WTC11 (cell line): Measurements from ENCODE around the gene SCIN. TPM values are rescaled to one million over a fixed set of nuclear protein-coding genes. Genes with fewer than 3 reads are reported as not detected.
"Not testable (repeated sequence)": the region's sequence is repeated elsewhere in the genome, so short reads cannot be mapped to it uniquely, and the experiment has no call there.

Source experiments
- ATAC-seq: fragments of 200-7000 bp; cut with Tn5 transposase; 2 replicates; pipeline ENCODE4 v1.10.0; 2021; ENCODE audit warnings: mild to moderate bottlenecking, moderate library complexity
- CTCF ChIA-PET: fragments of 300-600 bp; sonication (Branson Sonifier 250); formaldehyde crosslinking; loops from one replicate; lab custom pipeline; 2021; ENCODE audit warnings: antibody characterized with exemption; lab: Charles Lee
- POLR2A ChIA-PET: fragments of 350-600 bp; sonication (Branson Sonifier 250); formaldehyde crosslinking; loops from one replicate; lab custom pipeline; 2021; ENCODE audit warnings: antibody characterized with exemption; lab: Charles Lee
- DNase-seq: peaks from one replicate; pipeline ENCODE4 v3.0.0; 2021; ENCODE audit warnings: low spot score
- H3K27ac Mint-ChIP-seq: 2 replicates; pipeline ENCODE4 v1.8.0; 2021; ENCODE audit warnings: mixed read lengths
- H3K27me3 Mint-ChIP-seq: 2 replicates; pipeline ENCODE4 v1.8.0; 2021; ENCODE audit warnings: low read depth, mild to moderate bottlenecking, moderate library complexity, mixed read lengths
- H3K36me3 Mint-ChIP-seq: 2 replicates; pipeline ENCODE4 v1.8.0; 2021; ENCODE audit warnings: mixed read lengths
- H3K4me1 Mint-ChIP-seq: 2 replicates; pipeline ENCODE4 v1.8.0; 2022; ENCODE audit warnings: mixed read lengths
- H3K4me3 Mint-ChIP-seq: 2 replicates; pipeline ENCODE4 v1.8.0; 2021; ENCODE audit warnings: mild to moderate bottlenecking, moderate library complexity, mixed read lengths
- H3K9me3 Mint-ChIP-seq: 2 replicates; pipeline ENCODE4 v1.8.0; 2021; ENCODE audit warnings: mixed read lengths
- CREB1 ChIP-seq: sonication (generic); formaldehyde crosslinking; IDR thresholded peaks from 2 replicates; pipeline ENCODE4 v1.8.0; 2023; ENCODE audit warnings: mild to moderate bottlenecking, missing genetic modification reagents
- ELF4 ChIP-seq: sonication (generic); formaldehyde crosslinking; IDR thresholded peaks from 2 replicates; pipeline ENCODE4 v1.8.1; 2022; ENCODE audit warnings: low read depth, mild to moderate bottlenecking, moderate library complexity, missing genetic modification reagents
- GTF2I ChIP-seq: fragments of 250-450 bp; sonication (Bioruptor Pico); conservative IDR thresholded peaks from 2 replicates; pipeline ENCODE4 v1.4.0; 2021; ENCODE audit warnings: mild to moderate bottlenecking
- NR3C1 ChIP-seq: sonication (generic); formaldehyde crosslinking; conservative IDR thresholded peaks from 2 replicates; pipeline ENCODE4 v1.8.1; 2023; ENCODE audit warnings: low read depth, mild to moderate bottlenecking, missing genetic modification reagents
- TEAD4 ChIP-seq: sonication (generic); formaldehyde crosslinking; IDR thresholded peaks from 2 replicates; pipeline ENCODE4 v1.8.0; 2022; ENCODE audit warnings: mild to moderate bottlenecking, missing genetic modification reagents
- total RNA-seq: library from RNA; stranded (reverse); gene quantifications from 3 replicates; pipeline ENCODE4 v1.2.3, GENCODE V29; 2021
- TF ChIP-seq, protein P1 (sequence below): sonication (generic); formaldehyde crosslinking; IDR thresholded peaks from 2 replicates; pipeline ENCODE4 v1.8.0; 2022; ENCODE audit warnings: missing genetic modification reagents
- TF ChIP-seq, protein P2 (sequence below): fragments of 250-450 bp; sonication (Bioruptor Pico); IDR thresholded peaks from 2 replicates; pipeline ENCODE4 v1.9.0; 2021; ENCODE audit warnings: mild to moderate bottlenecking
- TF ChIP-seq, protein P3 (sequence below): sonication (generic); formaldehyde crosslinking; IDR thresholded peaks from 2 replicates; pipeline ENCODE4 v1.8.1; 2023; ENCODE audit warnings: mild to moderate bottlenecking, missing genetic modification reagents, moderate library complexity
- TF ChIP-seq, protein P4 (sequence below): sonication (generic); formaldehyde crosslinking; IDR thresholded peaks from 2 replicates; pipeline ENCODE4 v1.8.0; 2023; ENCODE audit warnings: missing genetic modification reagents, mild to moderate bottlenecking, borderline replicate concordance
- TF ChIP-seq, protein P5 (sequence below): sonication (generic); formaldehyde crosslinking; IDR thresholded peaks from 2 replicates; pipeline ENCODE4 v1.8.1; 2023; ENCODE audit warnings: mild to moderate bottlenecking, missing genetic modification reagents, borderline replicate concordance
- TF ChIP-seq, protein P6 (sequence below): sonication (generic); formaldehyde crosslinking; IDR thresholded peaks from 2 replicates; pipeline ENCODE4 v1.8.1; 2022; ENCODE audit warnings: mild to moderate bottlenecking, moderate library complexity, missing genetic modification reagents

The SCIN gene
- total RNA-seq, 1 experiment from 2014 or later, result 0.98 TPM

DNA sequence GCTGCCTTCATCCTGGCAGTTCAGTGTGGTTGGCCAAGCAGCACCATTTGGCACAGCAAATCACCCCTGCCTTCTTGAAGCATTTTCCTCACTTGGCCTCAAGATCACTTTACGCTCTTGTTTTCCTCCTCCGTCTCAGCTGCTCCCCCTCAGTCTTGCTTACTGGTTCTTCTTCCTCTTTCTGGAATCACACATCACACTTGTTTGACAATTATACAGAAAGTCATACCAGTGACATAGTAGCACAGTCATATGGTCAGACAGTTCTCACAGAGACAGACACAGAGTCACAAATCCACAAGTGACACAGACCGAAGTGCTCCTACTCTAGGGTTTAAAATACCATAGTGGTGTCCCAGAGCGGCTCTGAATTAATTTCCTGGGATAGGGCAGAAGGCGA lies 73.1 kb downstream of the SCIN start (continued):
- TF ChIP-seq, protein P1, sequence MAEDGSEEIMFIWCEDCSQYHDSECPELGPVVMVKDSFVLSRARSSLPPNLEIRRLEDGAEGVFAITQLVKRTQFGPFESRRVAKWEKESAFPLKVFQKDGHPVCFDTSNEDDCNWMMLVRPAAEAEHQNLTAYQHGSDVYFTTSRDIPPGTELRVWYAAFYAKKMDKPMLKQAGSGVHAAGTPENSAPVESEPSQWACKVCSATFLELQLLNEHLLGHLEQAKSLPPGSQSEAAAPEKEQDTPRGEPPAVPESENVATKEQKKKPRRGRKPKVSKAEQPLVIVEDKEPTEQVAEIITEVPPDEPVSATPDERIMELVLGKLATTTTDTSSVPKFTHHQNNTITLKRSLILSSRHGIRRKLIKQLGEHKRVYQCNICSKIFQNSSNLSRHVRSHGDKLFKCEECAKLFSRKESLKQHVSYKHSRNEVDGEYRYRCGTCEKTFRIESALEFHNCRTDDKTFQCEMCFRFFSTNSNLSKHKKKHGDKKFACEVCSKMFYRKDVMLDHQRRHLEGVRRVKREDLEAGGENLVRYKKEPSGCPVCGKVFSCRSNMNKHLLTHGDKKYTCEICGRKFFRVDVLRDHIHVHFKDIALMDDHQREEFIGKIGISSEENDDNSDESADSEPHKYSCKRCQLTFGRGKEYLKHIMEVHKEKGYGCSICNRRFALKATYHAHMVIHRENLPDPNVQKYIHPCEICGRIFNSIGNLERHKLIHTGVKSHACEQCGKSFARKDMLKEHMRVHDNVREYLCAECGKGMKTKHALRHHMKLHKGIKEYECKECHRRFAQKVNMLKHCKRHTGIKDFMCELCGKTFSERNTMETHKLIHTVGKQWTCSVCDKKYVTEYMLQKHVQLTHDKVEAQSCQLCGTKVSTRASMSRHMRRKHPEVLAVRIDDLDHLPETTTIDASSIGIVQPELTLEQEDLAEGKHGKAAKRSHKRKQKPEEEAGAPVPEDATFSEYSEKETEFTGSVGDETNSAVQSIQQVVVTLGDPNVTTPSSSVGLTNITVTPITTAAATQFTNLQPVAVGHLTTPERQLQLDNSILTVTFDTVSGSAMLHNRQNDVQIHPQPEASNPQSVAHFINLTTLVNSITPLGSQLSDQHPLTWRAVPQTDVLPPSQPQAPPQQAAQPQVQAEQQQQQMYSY (CRISPR knock-in tag), result no peak
- TF ChIP-seq, protein P2, sequence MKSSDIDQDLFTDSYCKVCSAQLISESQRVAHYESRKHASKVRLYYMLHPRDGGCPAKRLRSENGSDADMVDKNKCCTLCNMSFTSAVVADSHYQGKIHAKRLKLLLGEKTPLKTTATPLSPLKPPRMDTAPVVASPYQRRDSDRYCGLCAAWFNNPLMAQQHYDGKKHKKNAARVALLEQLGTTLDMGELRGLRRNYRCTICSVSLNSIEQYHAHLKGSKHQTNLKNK (CRISPR knock-in tag), result no peak
- TF ChIP-seq, protein P3, sequence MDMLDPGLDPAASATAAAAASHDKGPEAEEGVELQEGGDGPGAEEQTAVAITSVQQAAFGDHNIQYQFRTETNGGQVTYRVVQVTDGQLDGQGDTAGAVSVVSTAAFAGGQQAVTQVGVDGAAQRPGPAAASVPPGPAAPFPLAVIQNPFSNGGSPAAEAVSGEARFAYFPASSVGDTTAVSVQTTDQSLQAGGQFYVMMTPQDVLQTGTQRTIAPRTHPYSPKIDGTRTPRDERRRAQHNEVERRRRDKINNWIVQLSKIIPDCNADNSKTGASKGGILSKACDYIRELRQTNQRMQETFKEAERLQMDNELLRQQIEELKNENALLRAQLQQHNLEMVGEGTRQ (CRISPR knock-in tag), result no peak
- TF ChIP-seq ELF4 (CRISPR knock-in tag), result no peak
- TF ChIP-seq NR3C1 (CRISPR knock-in tag), result no peak
- TF ChIP-seq CREB1 (CRISPR knock-in tag), result no peak

DNA sequence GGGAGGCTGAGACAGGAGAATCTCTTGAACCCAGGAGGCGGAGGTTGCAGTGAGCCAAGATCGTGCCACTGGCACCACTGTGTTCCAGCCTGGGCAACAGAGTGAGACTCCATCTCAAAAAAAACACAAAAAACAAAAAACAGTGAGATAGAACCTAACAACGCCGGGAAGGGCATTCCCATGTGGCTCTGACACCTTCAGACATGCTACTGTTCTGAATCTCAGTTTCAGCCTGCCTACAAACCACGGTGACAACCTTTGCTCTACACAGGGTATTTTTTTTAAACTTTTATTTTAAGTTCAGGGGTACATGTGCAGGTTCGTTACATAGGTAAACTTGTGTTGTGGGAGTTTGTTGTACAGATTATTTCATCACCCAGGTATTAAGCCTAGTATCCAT lies 74.7 kb downstream of the SCIN start:
- ATAC-seq, H3K4me3 Mint-ChIP-seq, H3K27ac Mint-ChIP-seq, H3K27me3 Mint-ChIP-seq, POLR2A ChIA-PET, H3K9me3 Mint-ChIP-seq, DNase-seq, H3K36me3 Mint-ChIP-seq: not testable (repeated sequence)
- H3K4me1 Mint-ChIP-seq, result peaks cover 31% of the 10 kb centered on the region
- CTCF ChIA-PET, result interaction anchor here (0.7 to 1.3 kb wide), 5 partner anchors 30 to 121 kb away, joined by 3 to 12 read pairs (median 3); partner anchors contain the start of gene ARL4A

DNA sequence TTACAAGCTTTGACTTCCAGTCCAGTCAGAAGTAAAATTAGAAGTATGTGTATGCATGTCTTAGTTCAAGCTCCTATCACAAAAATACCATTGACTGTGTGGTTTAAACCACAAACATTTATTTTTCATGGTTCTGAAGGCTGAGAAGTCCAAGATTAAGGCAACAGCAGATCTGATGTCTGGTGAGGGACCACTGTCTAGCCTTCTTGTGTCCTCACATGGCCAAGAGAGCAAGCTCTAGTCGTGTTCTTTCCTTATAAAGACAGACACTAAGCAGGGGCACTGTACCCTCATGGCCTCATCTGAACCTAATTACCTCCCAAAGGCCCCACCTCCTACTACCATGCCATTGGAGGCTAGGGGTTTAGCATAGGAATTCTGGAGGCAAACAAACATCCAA lies 75.6 kb downstream of the SCIN start:
- H3K4me3 Mint-ChIP-seq, result no peak overlapping the region
- POLR2A ChIA-PET, result no interaction called here
- H3K4me1 Mint-ChIP-seq, result peaks cover 31% of the 10 kb centered on the region
- TF ChIP-seq, protein P4, sequence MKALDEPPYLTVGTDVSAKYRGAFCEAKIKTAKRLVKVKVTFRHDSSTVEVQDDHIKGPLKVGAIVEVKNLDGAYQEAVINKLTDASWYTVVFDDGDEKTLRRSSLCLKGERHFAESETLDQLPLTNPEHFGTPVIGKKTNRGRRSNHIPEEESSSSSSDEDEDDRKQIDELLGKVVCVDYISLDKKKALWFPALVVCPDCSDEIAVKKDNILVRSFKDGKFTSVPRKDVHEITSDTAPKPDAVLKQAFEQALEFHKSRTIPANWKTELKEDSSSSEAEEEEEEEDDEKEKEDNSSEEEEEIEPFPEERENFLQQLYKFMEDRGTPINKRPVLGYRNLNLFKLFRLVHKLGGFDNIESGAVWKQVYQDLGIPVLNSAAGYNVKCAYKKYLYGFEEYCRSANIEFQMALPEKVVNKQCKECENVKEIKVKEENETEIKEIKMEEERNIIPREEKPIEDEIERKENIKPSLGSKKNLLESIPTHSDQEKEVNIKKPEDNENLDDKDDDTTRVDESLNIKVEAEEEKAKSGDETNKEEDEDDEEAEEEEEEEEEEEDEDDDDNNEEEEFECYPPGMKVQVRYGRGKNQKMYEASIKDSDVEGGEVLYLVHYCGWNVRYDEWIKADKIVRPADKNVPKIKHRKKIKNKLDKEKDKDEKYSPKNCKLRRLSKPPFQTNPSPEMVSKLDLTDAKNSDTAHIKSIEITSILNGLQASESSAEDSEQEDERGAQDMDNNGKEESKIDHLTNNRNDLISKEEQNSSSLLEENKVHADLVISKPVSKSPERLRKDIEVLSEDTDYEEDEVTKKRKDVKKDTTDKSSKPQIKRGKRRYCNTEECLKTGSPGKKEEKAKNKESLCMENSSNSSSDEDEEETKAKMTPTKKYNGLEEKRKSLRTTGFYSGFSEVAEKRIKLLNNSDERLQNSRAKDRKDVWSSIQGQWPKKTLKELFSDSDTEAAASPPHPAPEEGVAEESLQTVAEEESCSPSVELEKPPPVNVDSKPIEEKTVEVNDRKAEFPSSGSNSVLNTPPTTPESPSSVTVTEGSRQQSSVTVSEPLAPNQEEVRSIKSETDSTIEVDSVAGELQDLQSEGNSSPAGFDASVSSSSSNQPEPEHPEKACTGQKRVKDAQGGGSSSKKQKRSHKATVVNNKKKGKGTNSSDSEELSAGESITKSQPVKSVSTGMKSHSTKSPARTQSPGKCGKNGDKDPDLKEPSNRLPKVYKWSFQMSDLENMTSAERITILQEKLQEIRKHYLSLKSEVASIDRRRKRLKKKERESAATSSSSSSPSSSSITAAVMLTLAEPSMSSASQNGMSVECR (CRISPR knock-in tag), result no peak
- no peak for TF ChIP-seq TEAD4 (CRISPR knock-in tag)
- TF ChIP-seq GTF2I (CRISPR knock-in tag), result no peak
- TF ChIP-seq, protein P5, sequence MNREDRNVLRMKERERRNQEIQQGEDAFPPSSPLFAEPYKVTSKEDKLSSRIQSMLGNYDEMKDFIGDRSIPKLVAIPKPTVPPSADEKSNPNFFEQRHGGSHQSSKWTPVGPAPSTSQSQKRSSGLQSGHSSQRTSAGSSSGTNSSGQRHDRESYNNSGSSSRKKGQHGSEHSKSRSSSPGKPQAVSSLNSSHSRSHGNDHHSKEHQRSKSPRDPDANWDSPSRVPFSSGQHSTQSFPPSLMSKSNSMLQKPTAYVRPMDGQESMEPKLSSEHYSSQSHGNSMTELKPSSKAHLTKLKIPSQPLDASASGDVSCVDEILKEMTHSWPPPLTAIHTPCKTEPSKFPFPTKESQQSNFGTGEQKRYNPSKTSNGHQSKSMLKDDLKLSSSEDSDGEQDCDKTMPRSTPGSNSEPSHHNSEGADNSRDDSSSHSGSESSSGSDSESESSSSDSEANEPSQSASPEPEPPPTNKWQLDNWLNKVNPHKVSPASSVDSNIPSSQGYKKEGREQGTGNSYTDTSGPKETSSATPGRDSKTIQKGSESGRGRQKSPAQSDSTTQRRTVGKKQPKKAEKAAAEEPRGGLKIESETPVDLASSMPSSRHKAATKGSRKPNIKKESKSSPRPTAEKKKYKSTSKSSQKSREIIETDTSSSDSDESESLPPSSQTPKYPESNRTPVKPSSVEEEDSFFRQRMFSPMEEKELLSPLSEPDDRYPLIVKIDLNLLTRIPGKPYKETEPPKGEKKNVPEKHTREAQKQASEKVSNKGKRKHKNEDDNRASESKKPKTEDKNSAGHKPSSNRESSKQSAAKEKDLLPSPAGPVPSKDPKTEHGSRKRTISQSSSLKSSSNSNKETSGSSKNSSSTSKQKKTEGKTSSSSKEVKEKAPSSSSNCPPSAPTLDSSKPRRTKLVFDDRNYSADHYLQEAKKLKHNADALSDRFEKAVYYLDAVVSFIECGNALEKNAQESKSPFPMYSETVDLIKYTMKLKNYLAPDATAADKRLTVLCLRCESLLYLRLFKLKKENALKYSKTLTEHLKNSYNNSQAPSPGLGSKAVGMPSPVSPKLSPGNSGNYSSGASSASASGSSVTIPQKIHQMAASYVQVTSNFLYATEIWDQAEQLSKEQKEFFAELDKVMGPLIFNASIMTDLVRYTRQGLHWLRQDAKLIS (CRISPR knock-in tag), result no peak
- TF ChIP-seq, protein P6, sequence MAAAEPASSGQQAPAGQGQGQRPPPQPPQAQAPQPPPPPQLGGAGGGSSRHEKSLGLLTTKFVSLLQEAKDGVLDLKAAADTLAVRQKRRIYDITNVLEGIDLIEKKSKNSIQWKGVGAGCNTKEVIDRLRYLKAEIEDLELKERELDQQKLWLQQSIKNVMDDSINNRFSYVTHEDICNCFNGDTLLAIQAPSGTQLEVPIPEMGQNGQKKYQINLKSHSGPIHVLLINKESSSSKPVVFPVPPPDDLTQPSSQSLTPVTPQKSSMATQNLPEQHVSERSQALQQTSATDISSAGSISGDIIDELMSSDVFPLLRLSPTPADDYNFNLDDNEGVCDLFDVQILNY, result no peak
- ATAC-seq (peak; percentile 95), DNase-seq (no peak)
- no peak overlapping the region for H3K27ac Mint-ChIP-seq
- no peaks in the 10 kb centered on the region for H3K27me3 Mint-ChIP-seq
- CTCF ChIA-PET, result interaction anchor here (0.8 to 1.3 kb wide), 6 partner anchors 29 to 212 kb away, joined by 3 to 12 read pairs (median 3); partner anchors contain the start of gene ARL4A
- H3K9me3 Mint-ChIP-seq, result no peaks in the 10 kb centered on the region
- no peaks in the 10 kb centered on the region for H3K36me3 Mint-ChIP-seq
